ENCODE results near the gene RPS6KA5. TPM values are rescaled to one million over a fixed set of nuclear protein-coding genes. Genes with fewer than 3 reads are reported as not detected.
A peak's percentile ranks its signal among the peaks of the same experiment; 100 is the strongest.
"Not testable (repeated sequence)": the region's sequence is repeated elsewhere in the genome, so short reads cannot be mapped to it uniquely, and the experiment has no call there.

RPS6KA5 gene
- total and polyA plus RNA-seq, 4 donors, result 1.1 to 14.8 (median 5.6) TPM

DNA sequence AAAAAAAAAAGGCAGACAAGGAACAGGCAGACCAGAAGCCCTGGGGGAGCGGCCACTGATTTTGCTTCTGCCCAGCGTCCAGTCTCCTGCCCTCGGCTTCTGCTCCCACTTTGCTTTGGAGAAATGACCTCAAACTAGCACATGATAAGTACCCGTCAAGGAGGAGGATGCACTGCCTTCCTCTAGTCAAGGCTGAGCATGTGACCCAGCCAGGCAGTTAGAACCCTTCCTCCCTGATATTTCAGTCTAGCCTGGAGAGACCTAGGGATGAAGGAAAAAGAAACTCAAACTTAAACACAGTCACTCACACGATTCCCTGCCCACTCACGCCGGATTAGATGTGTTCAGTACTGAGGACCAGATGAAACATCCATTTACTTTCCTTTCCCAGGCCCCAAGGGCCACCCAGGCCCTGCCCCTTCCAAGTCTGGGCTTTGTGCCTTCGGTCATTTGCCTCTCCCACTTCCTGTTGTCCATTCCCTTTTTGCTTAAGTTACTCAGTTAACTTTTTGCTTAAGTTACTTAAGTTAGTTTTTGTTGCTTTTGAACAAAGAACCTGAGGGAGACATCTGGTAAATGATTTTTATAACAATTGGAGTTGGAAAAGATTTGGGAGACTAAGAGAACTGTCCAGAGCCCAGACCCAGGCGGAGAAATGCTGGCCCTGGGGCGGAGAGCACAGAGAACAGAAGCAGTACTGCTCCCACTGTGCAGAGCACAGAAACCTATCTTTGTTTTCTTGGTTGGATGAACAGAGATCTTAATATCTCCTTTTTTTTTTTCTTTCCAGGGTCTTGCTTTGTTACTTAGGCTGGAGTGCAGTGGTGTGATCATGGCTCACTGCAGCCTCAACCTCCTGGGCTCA, 221.2 kb downstream of the RPS6KA5 start:
- H3K9ac ChIP-seq (ENCODE audit: insufficient read depth in 1 of 2, low read length in 2 of 2), result peak overlapping the region in 1 of 2 donors; percentile 49

DNA sequence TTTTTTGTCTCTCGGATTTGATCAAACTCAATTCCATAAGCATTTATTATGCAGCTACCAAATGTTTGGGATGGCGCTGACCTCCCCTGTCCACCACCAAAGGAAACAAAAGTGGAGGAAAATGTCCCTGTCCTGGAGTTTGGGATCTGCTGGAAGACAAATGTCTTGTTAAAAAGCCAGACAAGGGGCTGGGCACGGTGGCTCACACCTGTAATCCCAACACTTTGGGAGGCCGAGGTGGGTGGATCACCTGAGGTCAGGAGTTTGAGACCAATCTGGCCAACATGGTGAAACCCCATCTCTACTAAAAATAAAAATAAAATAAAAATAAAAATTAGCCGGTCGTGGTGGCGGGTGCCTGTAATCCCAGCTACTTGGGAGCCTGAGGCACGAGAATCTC, 221.9 kb downstream of the RPS6KA5 start:
- not testable (repeated sequence) for H3K4me1 ChIP-seq (ENCODE audit: control insufficient read depth in 5 of 5, insufficient read depth in 5 of 5, low read length in 5 of 5); ATAC-seq (ENCODE audit: insufficient read depth, low FRiP score); H3K9me3 ChIP-seq (ENCODE audit: control insufficient read depth in 4 of 4, insufficient read depth in 3 of 4, low read length in 3 of 4); H3K27ac ChIP-seq (ENCODE audit: low read depth in 1 of 2, low read length in 1 of 2); H3K27me3 ChIP-seq (ENCODE audit: control insufficient read depth in 3 of 3, insufficient read depth in 3 of 3, low read length in 2 of 3); H3K36me3 ChIP-seq (ENCODE audit: control insufficient read depth in 4 of 4, insufficient read depth in 4 of 4, low read length in 4 of 4); H3K4me3 ChIP-seq; DNase-seq; H3K9ac ChIP-seq (ENCODE audit: insufficient read depth in 1 of 2, low read length in 2 of 2)
- WGBS, 2 donors, result 94 to 95% methylated on average over 8 of the region's 8 CpGs

More for the DNA sequence above, 221.2 kb downstream of the RPS6KA5 start:
- TF ChIP-seq, protein P1, sequence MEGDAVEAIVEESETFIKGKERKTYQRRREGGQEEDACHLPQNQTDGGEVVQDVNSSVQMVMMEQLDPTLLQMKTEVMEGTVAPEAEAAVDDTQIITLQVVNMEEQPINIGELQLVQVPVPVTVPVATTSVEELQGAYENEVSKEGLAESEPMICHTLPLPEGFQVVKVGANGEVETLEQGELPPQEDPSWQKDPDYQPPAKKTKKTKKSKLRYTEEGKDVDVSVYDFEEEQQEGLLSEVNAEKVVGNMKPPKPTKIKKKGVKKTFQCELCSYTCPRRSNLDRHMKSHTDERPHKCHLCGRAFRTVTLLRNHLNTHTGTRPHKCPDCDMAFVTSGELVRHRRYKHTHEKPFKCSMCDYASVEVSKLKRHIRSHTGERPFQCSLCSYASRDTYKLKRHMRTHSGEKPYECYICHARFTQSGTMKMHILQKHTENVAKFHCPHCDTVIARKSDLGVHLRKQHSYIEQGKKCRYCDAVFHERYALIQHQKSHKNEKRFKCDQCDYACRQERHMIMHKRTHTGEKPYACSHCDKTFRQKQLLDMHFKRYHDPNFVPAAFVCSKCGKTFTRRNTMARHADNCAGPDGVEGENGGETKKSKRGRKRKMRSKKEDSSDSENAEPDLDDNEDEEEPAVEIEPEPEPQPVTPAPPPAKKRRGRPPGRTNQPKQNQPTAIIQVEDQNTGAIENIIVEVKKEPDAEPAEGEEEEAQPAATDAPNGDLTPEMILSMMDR (IDR thresholded peaks at IDR 0.05; ENCODE audit: control extremely low read depth, extremely low read depth), result no peak
- peak; percentile 43 to 80 (median 64) for DNase-seq
- Histone ChIP-seq H3K27me3 (ENCODE audit: control insufficient read depth in 3 of 3, insufficient read depth in 3 of 3, low read length in 2 of 3) (no peaks in the 10 kb centered on the region), H3K36me3 (ENCODE audit: control insufficient read depth in 4 of 4, insufficient read depth in 4 of 4, low read length in 4 of 4) (no peaks in the 10 kb centered on the region), H3K4me3 (no peak overlapping the region), H3K27ac (ENCODE audit: low read depth in 1 of 2, low read length in 1 of 2) (peak overlapping the region; percentile 28 to 76), H3K9me3 (ENCODE audit: control insufficient read depth in 4 of 4, insufficient read depth in 3 of 4, low read length in 3 of 4) (no peaks in the 10 kb centered on the region), H3K4me1 (ENCODE audit: control insufficient read depth in 5 of 5, insufficient read depth in 5 of 5, low read length in 5 of 5) (peaks cover 0 to 7% (median 3%) of the 10 kb centered on the region in 5 donors)
- peak; percentile 30 for ATAC-seq (ENCODE audit: insufficient read depth, low FRiP score)
- WGBS, 2 donors, result 64 to 79% methylated on average over 10 of the region's 10 CpGs

DNA sequence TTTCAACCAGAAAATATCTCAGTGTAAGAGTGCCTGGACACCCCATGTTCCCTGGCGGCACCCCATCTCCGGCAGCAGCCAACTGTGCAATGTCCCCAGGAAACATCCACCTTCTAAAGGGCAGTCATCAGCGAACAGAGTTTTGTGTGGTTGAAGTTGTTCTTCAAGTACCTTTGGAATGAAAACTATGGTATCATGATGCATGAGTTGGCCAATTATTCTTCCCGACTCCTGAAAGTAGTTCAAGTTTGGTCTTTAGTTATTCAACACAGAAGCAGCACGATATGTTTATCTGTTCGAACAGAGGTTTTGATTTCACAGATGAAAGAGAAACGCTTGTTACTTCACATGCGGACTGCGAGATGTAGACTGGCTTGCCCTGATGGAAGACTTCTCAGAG, 223.1 kb downstream of the RPS6KA5 start:
- DNase-seq, result no peak
- Histone ChIP-seq H3K9ac (ENCODE audit: insufficient read depth in 1 of 2, low read length in 2 of 2) (no peak overlapping the region), H3K27me3 (ENCODE audit: control insufficient read depth in 3 of 3, insufficient read depth in 3 of 3, low read length in 2 of 3) (no peaks in the 10 kb centered on the region), H3K27ac (ENCODE audit: low read depth in 1 of 2, low read length in 1 of 2) (no peak overlapping the region), H3K4me3 (no peak overlapping the region), H3K9me3 (ENCODE audit: control insufficient read depth in 4 of 4, insufficient read depth in 3 of 4, low read length in 3 of 4) (no peaks in the 10 kb centered on the region), H3K4me1 (ENCODE audit: control insufficient read depth in 5 of 5, insufficient read depth in 5 of 5, low read length in 5 of 5) (peaks cover 0 to 7% (median 3%) of the 10 kb centered on the region in 5 donors), H3K36me3 (ENCODE audit: control insufficient read depth in 4 of 4, insufficient read depth in 4 of 4, low read length in 4 of 4) (no peaks in the 10 kb centered on the region)
- 82 to 90% methylated on average over 9 of the region's 9 CpGs for WGBS, 2 donors
- ATAC-seq (ENCODE audit: insufficient read depth, low FRiP score), result no peak
- TF ChIP-seq, protein P1 (IDR thresholded peaks at IDR 0.05; ENCODE audit: control extremely low read depth, extremely low read depth), result no peak

DNA sequence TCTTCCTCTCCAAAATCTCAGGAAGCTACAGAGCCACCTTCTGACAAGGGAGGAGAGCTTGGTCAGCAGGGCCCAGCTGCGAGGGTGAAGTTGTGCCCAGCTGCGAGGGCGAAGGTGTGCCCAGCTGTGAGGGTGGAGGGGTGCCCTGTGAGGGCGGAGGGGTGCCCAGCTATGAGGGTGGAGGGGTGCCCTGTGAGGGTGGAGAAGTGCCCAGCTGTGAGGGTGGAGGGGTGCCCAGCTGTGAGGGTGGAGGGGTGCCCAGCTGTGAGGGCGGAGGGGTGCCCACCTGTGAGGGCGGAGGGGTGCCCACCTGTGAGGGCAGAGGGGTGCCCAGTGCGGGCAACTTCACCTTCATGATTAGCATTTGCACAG, 223.8 kb downstream of the RPS6KA5 start:
- H3K4me1 ChIP-seq (ENCODE audit: control insufficient read depth in 5 of 5, insufficient read depth in 5 of 5, low read length in 5 of 5), result peaks cover 0 to 7% (median 3%) of the 10 kb centered on the region in 5 donors
- WGBS, 2 donors, result 67 to 77% methylated on average over 7 of the region's 7 CpGs
- no peak overlapping the region for H3K9ac ChIP-seq (ENCODE audit: insufficient read depth in 1 of 2, low read length in 2 of 2)
- H3K36me3 ChIP-seq (ENCODE audit: control insufficient read depth in 4 of 4, insufficient read depth in 4 of 4, low read length in 4 of 4), result no peaks in the 10 kb centered on the region
- TF ChIP-seq, protein P1 (IDR thresholded peaks at IDR 0.05; ENCODE audit: control extremely low read depth, extremely low read depth), result no peak
- H3K27me3 ChIP-seq (ENCODE audit: control insufficient read depth in 3 of 3, insufficient read depth in 3 of 3, low read length in 2 of 3), result no peaks in the 10 kb centered on the region
- DNase-seq (no peak), ATAC-seq (ENCODE audit: insufficient read depth, low FRiP score) (no peak)
- no peak overlapping the region for H3K27ac ChIP-seq (ENCODE audit: low read depth in 1 of 2, low read length in 1 of 2)
- H3K4me3 ChIP-seq, result no peak overlapping the region
- no peaks in the 10 kb centered on the region for H3K9me3 ChIP-seq (ENCODE audit: control insufficient read depth in 4 of 4, insufficient read depth in 3 of 4, low read length in 3 of 4)

Data from lung (tissue), 12 donors.